ENCODE measurements around the gene RTN4RL1. TPM values are rescaled to one million over a fixed set of nuclear protein-coding genes. Genes with fewer than 3 reads are reported as not detected.

Gene RTN4RL1
- total and polyA plus RNA-seq, 2 of the 13 experiments (the other 11 are each of a cell fraction or from before 2014, with no cell fraction given): 0.01 TPM; not detected in 1

DNA sequence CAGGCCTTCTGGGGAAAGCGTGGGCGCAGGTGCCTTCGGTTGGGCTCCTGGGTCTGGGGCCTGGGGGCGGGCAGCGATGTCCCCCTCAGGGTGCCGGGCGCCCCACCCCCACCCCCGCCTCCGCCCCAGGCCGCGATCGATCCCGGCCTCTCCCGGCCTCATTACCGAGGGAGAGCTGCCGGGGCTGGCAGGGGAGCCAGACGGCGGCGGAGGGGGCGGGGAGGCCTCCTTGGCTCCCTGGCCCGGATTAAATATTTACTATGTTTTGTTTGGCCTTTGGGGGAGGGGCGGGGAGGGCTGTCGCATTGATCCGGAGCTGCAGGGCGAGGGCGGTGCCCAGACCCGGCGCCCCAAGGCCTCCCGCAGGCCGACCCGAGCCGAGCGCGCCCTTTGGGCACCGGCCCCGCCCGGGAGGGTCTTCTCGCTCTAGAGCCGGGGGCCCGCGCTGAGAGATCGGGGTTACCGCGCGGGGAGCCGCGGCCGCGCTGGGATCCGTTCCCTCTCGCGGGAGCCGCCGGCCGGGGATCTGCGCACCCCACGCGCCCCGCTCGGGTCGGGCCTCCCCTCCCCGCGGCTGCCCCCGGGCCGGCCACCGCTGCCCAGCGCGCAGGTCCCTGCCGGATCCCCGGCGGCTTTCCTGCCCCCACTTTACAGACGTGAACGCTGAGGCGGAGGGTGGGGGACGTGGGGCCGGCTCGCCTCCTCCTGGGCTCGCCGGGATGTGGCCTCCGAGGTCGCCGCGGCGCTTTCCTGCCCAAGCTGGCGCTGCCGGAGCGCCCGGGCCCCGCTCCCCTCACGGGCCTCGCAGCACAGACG is 27.0 kb downstream of the RTN4RL1 start (continued):
- TF ChIP-seq ZNF318 (CRISPR knock-in tag; IDR thresholded peaks at IDR 0.05) (no peak), DMAP1 (CRISPR knock-in tag; IDR thresholded peaks at IDR 0.05) (no peak), ZNF558 (CRISPR knock-in tag; IDR thresholded peaks at IDR 0.05; ENCODE audit: borderline replicate concordance) (no peak; the same call in 1 of the 2 replicates), ZNF780A (CRISPR knock-in tag; IDR thresholded peaks at IDR 0.05) (no peak), HMG20A (CRISPR knock-in tag; IDR thresholded peaks at IDR 0.05; ENCODE audit: borderline replicate concordance) (0 out of 2 replicates have a peak, but pooled peaks have one; percentile 46), FOXA1 (IDR thresholded peaks at IDR 0.05) (no peak), FOXA1 (CRISPR knock-in tag; IDR thresholded peaks at IDR 0.05) (peak; percentile 33; the same call in 1 of the 2 replicates), ZNF790 (CRISPR knock-in tag; IDR thresholded peaks at IDR 0.05; ENCODE audit: borderline replicate concordance) (no peak), ZNF274 (CRISPR knock-in tag; IDR thresholded peaks at IDR 0.05) (no peak), CCAR2 (optimal IDR thresholded peaks at IDR 0.05; ENCODE audit: low read depth, low read length) (no peak), CREM (IDR thresholded peaks at IDR 0.05) (no peak), CREM (CRISPR knock-in tag; IDR thresholded peaks at IDR 0.05) (no peak), SP2 (CRISPR knock-in tag; IDR thresholded peaks at IDR 0.05) (no peak)
- TF ChIP-seq, protein P1, sequence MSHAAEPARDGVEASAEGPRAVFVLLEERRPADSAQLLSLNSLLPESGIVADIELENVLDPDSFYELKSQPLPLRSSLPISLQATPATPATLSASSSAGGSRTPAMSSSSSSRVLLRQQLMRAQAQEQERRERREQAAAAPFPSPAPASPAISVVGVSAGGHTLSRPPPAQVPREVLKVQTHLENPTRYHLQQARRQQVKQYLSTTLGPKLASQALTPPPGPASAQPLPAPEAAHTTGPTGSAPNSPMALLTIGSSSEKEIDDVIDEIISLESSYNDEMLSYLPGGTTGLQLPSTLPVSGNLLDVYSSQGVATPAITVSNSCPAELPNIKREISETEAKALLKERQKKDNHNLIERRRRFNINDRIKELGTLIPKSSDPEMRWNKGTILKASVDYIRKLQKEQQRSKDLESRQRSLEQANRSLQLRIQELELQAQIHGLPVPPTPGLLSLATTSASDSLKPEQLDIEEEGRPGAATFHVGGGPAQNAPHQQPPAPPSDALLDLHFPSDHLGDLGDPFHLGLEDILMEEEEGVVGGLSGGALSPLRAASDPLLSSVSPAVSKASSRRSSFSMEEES (CRISPR knock-in tag; IDR thresholded peaks at IDR 0.05): no peak
- TF ChIP-seq, protein P2, sequence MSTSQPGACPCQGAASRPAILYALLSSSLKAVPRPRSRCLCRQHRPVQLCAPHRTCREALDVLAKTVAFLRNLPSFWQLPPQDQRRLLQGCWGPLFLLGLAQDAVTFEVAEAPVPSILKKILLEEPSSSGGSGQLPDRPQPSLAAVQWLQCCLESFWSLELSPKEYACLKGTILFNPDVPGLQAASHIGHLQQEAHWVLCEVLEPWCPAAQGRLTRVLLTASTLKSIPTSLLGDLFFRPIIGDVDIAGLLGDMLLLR (CRISPR knock-in tag; IDR thresholded peaks at IDR 0.05): no peak
- TF ChIP-seq, protein P3, sequence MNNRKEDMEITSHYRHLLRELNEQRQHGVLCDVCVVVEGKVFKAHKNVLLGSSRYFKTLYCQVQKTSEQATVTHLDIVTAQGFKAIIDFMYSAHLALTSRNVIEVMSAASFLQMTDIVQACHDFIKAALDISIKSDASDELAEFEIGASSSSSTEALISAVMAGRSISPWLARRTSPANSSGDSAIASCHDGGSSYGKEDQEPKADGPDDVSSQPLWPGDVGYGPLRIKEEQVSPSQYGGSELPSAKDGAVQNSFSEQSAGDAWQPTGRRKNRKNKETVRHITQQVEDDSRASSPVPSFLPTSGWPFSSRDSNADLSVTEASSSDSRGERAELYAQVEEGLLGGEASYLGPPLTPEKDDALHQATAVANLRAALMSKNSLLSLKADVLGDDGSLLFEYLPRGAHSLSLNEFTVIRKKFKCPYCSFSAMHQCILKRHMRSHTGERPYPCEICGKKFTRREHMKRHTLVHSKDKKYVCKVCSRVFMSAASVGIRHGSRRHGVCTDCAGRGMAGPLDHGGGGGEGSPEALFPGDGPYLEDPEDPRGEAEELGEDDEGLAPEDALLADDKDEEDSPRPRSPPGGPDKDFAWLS (CRISPR knock-in tag; IDR thresholded peaks at IDR 0.05; ENCODE audit: borderline replicate concordance): no peak

Measured in HepG2 (cell line).